GM21526 (cell line): ENCODE measurements around the gene BAHCC1.

Experiments
- ATAC-seq: cut with Tn5 transposase; IDR thresholded peaks from one replicate; pipeline ENCODE4 v1.9.1; 2021; ENCODE audit warnings: moderate library complexity; ENCODE audit not compliant: unreplicated experiment, low FRiP score

BAHCC1 gene

GRCh38 chr17:81396722-81397313, 1.6 kb downstream of the BAHCC1 start:
- ATAC-seq = no peak

GRCh38 chr17:81397314-81398175, 2.3 kb downstream of the BAHCC1 start:
- ATAC-seq = no peak

- ATAC-seq = no peak
Measured at GRCh38 chr17:81398176-81398831, 3.0 kb downstream of the BAHCC1 start.

GRCh38 chr17:81398832-81399411, 3.7 kb downstream of the BAHCC1 start:
- no peak for ATAC-seq

GRCh38 chr17:81399481-81400153, 4.4 kb downstream of the BAHCC1 start:
- no peak for ATAC-seq

- no peak for ATAC-seq
Measured at GRCh38 chr17:81400154-81400977, 5.1 kb downstream of the BAHCC1 start.

GRCh38 chr17:81400996-81401722, 5.9 kb downstream of the BAHCC1 start:
- ATAC-seq = no peak

GRCh38 chr17:81401723-81402529, 6.7 kb downstream of the BAHCC1 start:
- ATAC-seq = no peak

- no peak for ATAC-seq
Measured at GRCh38 chr17:81402530-81402941, 7.3 kb downstream of the BAHCC1 start.

- ATAC-seq = no peak
Measured at GRCh38 chr17:81402981-81403467, 7.8 kb downstream of the BAHCC1 start.

- ATAC-seq = no peak
Measured at GRCh38 chr17:81403671-81404534, 8.6 kb downstream of the BAHCC1 start.

GRCh38 chr17:81404558-81405165, 9.4 kb downstream of the BAHCC1 start:
- no peak for ATAC-seq

- ATAC-seq = no peak
Measured at GRCh38 chr17:81405411-81405872, 10.2 kb downstream of the BAHCC1 start.

- ATAC-seq = no peak
Measured at GRCh38 chr17:81406117-81406953, 11.1 kb downstream of the BAHCC1 start.

GRCh38 chr17:81408049-81408448, 12.8 kb downstream of the BAHCC1 start:
- ATAC-seq = no peak
